GM18873 (cell line): ENCODE results near the gene ABR.
"Not testable (repeated sequence)": the region's sequence is repeated elsewhere in the genome, so short reads cannot be mapped to it uniquely, and the experiment has no call there.

Experiments used
- ATAC-seq: cut with Tn5 transposase; IDR thresholded peaks from one replicate; pipeline ENCODE4 v1.9.1; 2021; ENCODE audit warnings: mild to moderate bottlenecking, moderate library complexity, moderate number of reproducible peaks; ENCODE audit not compliant: unreplicated experiment, low FRiP score

The ABR gene

DNA sequence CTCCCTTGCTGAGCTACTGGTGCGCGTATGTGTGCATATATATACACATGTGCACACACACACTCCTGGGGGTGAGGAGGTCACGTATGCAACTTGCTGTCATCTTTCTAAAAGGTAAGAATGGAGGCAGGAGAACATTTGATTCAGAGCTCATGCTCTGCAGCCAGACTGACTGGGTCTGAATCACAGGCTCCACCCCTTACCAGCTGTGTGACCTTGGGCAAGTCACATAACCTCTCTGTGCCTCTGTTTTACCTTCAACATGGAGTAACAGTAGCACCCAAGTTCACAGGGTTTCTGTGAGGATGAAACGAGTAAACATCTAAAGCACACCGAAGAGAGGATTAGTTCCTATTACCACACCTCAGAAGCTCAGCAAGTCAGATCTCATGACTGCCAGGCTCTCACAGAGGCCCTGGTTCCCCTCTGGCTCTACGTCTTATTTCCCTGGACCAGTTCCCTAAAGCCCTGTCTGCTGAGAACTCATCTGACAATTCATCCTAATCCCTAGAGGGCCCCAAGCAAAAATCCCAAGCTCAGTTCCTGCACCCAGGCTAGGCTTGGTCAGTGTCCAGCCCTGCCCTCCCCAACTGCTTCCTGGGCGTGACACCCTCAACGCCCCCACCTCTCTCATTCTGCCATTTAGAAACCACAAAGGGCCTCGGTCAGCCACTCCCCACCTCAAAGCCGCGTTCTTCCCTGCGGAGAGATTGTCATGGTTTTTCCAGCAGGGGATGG, 28.7 kb downstream of the ABR start:
- ATAC-seq, result no peak

GRCh38 chr17:1149869-1150268, 29.9 kb downstream of the ABR start:
- ATAC-seq, result no peak

GRCh38 chr17:1147664-1148063, 32.1 kb downstream of the ABR start:
- ATAC-seq, result no peak

- ATAC-seq, result no peak
Observed at GRCh38 chr17:1146561-1147265, 33.1 kb downstream of the ABR start.

DNA sequence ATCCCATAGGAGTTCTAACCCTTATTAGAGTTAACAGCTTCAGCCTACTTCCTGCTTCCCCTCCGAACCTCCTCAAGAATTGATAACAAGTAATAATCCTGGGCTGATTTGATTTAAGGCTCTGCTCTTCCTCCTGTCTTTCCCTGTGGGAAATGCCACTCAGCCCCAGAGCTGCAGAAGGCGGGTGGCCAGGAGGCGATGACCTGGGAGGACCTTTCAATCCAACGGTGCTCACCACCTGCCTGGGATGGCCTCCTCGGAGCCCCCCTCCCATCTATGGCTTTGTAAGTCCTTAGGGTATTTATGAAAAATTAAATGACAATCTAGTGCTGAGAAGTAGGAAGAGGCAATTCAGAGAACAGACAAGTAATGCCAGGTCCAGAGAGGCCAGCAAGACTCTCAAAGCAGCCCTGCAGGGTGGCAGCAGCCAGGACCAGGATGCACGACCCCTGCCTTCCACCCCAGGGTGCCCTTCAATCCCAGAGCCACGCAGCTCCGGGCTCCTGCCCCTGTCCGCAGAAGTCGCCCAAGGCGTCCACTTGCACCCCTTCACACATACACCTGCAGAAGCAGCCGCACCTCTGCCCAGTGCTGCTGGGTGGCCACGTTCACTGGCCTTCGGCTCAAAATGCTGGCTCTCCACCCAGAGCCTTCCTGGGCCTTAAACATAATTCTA, 34.3 kb downstream of the ABR start:
- ATAC-seq, result no peak

DNA sequence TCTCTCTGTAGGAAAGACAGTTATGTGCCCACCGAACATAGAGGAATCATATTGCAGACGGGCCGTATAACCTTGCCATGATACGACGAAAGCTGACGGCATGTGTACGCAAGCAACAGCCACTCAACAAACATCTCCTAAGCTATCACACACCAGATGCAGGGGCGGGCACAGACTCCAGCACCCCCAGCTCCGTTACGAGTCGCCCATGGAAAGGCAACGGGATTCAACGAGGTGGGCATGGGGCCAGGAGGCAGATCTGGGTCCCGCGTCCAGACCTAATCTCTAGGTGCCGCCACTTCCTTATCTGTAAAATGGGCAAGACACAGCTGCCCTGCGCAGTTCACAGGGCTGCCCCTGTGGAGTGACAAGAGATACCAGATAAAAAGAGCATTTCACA, 35.6 kb downstream of the ABR start:
- ATAC-seq, result no peak

DNA sequence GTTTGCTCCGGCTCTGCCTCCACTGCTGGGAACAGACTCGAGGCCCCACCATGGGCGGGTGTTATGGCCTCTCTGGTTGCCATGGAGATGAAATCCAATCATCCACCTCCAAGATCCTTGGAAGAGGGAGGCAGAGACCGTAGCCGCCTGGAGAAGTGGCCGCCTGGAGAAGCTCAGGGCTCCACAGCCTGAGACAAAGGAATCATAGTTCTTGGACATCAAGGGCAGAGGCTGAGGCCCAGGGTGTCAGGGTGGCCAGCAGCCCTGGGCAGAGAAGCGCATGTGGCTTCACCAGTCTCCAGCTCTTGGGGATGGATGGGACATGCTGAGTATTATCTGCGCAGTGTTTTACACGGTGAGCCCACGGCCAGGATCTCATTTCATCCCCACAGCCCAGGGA, 36.2 kb downstream of the ABR start:
- no peak for ATAC-seq

- no peak for ATAC-seq
Observed at GRCh38 chr17:1142561-1142971, 37.2 kb downstream of the ABR start.

DNA sequence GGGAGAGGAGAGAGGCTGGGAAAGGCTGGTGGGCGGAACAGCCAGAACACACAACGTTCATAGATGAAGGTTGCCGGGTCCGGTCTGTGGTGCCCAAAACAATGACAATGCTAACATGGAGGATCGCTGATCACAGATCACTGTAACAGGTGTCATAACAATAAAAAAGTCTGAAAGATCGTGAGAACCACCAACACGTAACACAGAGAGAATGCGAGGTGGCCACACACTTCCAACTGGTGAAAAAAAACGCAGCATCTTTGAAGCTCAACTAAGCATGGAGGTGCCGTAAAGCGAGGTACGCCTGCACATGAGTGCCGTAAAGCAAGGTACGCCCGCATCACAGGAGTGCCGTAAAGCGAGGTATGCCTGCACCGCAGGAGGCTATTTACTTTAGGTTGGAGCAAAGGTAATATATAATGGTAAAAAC, 42.3 kb downstream of the ABR start:
- no peak for ATAC-seq

DNA sequence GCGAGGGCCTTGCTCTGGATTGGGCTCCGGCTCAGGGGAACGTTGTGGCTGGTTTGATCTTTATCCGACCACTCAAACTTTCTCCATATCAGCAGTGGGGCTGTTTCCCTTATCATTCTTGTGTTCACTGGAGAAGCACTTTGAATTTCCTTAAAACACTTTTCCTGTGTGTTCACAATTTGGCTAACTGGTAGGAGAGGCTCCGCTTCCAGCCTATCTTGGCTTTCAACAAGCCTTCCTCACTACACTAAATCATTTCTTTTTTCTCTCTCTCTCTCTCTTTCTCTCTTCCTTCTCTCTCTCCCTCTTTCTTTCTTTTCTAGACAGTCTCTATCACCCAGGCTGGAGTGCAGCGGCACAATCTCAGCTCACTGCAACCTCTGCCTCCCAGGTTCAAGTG, 43.0 kb downstream of the ABR start:
- no peak for ATAC-seq

GRCh38 chr17:1134634-1135324, 45.0 kb downstream of the ABR start:
- no peak for ATAC-seq

GRCh38 chr17:1130191-1130590, 49.6 kb downstream of the ABR start:
- no peak for ATAC-seq

DNA sequence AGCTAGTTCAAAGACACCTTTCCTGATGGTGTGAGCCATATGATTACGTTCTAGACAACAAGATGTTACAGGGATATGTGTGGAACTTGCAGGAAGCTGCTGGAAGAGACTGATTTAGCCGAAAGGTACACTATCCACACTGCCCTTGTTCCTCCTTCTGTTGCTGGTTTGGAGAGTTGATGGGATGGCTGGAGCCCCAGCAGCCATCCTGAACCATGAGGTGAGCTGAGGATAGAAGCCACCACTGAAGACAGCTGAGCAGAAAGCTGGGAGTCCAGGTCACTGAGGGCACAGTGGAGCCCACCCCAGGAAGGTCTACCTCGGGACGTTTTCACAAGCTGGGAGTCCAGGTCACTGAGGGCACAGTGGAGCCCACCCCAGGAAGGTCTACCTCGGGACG, 51.3 kb downstream of the ABR start:
- ATAC-seq, result not testable (repeated sequence)

GRCh38 chr17:1126801-1127550, 52.8 kb downstream of the ABR start:
- no peak for ATAC-seq

- no peak for ATAC-seq
Observed at GRCh38 chr17:1126250-1126797, 53.5 kb downstream of the ABR start.

DNA sequence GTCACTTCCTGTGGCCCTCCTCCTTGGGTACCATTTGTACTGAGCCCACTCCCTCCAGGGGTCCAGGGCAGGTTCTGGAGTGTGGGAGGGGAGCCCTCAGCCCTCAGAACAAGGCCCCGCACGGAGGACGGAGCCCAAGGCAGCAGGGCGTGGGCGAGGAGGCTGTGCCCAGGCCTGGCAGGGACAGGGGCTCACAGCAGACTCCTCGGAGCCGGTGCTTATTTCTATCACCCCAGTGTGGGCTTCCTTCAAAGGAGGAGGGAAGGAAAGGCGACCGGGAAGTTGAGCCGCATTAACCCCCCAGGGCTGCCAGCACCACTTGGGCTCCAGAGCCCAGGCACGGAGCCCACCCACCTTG, 54.0 kb downstream of the ABR start:
- ATAC-seq, result no peak

DNA sequence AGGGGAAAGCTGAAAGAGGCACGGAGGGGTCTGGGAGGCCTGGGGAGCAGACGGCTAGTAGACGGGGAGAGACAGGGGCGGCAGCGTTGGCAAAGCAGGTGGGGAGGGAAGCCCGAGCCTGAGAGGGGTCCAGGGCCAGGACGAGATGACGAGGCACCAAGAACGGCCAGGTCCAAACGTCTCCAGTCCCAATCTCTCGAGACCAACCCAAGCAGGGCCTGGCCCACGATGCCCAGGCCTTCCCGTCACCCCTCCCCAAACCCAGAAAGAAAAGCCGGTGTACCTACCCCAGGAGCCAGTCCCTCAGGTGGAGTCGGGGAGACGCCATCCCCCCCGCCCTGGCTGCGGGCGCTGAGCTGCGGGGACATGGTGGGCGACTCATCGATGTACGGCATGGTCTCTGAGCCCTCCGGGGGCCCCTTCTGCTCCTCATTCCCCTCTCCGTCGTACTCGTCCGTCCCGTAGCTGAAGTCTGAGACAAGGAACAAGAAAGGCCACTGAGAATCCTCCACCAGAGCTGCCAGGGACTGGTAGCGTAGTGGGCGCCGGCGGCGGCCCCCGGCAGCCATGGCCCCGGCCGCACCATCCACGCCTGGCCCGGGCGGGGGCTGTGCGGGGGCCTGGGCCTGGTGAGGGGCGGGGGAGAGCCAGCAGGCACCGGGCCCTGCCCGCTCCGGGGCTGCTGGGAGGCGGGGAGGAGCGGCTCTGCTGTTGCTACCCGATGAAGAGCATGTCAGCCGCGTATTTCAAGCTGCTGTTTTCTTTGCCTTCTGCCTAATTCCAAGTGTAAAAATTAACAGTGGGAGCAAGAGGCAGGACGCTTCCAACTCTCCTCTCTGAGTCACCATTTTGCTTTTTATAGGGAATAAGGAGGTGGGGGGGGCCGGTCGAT, 54.6 kb downstream of the ABR start:
- no peak for ATAC-seq

DNA sequence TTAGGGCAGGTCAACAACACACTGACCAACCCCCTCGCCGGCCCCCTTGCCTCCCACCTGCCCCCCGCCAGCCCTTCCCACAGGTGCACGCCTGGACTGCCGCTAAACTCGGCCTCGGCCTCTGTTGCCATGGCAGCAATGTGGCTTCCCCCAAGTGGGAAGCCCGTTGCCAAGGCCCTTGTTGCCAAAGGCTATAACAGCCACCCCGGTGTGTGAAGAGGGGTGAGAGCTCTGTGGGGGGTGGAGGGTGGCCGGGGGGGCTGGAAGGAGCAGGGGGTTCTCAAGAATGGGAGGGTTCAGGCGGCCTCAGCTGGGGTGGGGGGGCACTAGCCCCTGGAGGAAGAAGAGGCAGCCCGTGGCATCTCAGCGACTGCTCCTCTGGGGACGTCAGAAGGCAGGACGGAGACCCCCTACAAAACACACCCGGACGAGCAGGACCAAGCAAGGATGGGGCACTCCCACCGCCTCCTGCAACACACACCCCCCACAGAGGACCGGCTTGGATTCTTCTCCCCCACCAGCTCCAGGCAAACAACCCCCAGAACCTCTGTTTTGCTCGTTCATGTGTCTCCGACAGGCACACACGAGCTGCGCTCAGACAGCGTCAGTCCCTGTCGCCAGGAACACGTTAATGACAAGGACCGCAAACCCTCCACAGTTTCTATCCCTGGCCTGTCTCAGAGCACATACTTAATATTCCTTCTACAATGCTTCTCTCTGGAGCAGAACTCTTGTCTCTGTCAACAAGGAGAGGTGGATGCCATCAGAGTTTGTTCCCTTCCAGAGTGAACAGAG, 55.7 kb downstream of the ABR start:
- no peak for ATAC-seq
